Adrenal gland (tissue), 5 donors: ENCODE results near the gene FAM24A.

ENCODE experiments used
- CTCF ChIP-seq, 6 experiments: fragments of 450-650 bp in 4 of 6; fragments of 200-600 bp in 2 of 6; sonication (generic) in 1 of 6; IDR thresholded peaks; 1 replicate in 5 of 6; 2 replicates in 1 of 6; pipeline versions ENCODE4 v1.5.1 to v1.8.0; 2016 to 2021; ENCODE audit warnings: antibody characterized with exemption in 6 of 6, mild to moderate bottlenecking in 2 of 6, moderate library complexity in 1 of 6
- POLR2A ChIP-seq, 2 donors: fragments of 450-650 bp; IDR thresholded peaks; one replicate each; pipeline ENCODE4 v1.6.1; 2017; ENCODE audit warnings: antibody characterized with exemption in 2 of 2, mild to moderate bottlenecking in 2 of 2, moderate library complexity in 1 of 2
- donor health status: DM: no; HTN: no; CAD: no.

- TF ChIP-seq CTCF (IDR thresholded peaks at IDR 0.05) (no peak), POLR2A (IDR thresholded peaks at IDR 0.05) (no peak)
Measured at GRCh38 chr10:122939856-122940543, 29.6 kb downstream of the FAM24A start.
